Measurements from ENCODE around the gene CFAP57. TPM values are rescaled to one million over a fixed set of nuclear protein-coding genes. Genes with fewer than 3 reads are reported as not detected.

CFAP57 gene
- total and polyA plus RNA-seq, 2 of the 8 experiments (the other 6 are each of a cell fraction or from before 2014, with no cell fraction given) = 0.20 to 0.80 TPM

DNA sequence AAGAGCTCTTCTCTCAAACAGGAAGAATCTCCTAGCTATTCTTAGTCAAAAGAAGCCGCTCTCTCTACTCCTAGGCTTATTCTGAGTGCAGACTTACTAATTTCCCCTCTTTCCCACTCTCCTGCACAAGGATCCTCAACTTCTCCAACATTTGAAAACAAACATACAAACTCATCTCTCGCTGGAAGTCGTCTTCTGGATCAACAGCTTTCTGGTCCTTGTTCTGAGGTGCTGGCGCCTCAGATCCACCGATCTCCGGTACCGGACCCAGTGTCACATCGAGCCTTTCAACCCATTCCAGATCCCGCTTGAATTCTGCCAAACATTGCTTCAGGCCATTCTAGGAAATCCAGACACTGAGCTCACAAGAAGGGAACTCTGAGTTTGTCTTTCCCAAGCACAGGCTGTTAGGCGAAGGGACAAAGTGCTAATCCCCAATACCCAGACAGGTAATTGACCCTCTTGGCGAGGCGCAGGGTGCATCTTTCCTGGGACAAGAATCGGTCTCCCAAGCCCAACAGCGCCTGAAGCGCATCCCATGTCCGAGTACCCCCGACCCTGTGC, 736 bp upstream of the CFAP57 start (continued):
- TF ChIP-seq, protein P1, sequence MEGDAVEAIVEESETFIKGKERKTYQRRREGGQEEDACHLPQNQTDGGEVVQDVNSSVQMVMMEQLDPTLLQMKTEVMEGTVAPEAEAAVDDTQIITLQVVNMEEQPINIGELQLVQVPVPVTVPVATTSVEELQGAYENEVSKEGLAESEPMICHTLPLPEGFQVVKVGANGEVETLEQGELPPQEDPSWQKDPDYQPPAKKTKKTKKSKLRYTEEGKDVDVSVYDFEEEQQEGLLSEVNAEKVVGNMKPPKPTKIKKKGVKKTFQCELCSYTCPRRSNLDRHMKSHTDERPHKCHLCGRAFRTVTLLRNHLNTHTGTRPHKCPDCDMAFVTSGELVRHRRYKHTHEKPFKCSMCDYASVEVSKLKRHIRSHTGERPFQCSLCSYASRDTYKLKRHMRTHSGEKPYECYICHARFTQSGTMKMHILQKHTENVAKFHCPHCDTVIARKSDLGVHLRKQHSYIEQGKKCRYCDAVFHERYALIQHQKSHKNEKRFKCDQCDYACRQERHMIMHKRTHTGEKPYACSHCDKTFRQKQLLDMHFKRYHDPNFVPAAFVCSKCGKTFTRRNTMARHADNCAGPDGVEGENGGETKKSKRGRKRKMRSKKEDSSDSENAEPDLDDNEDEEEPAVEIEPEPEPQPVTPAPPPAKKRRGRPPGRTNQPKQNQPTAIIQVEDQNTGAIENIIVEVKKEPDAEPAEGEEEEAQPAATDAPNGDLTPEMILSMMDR (IDR thresholded peaks at IDR 0.05; ENCODE audit: control extremely low read depth in 1 of 3, insufficient read depth in 1 of 3, low read depth in 1 of 3, low read length in 3 of 3) = no peak
- TF ChIP-seq TAF7 (optimal IDR thresholded peaks at IDR 0.05; ENCODE audit: borderline replicate concordance, low read depth, low read length) (no peak), RXRA (IDR thresholded peaks at IDR 0.05; ENCODE audit: insufficient read depth, low read depth, low read length) (no peak), KDM5A (IDR thresholded peaks at IDR 0.05; ENCODE audit: low read length) (no peak), CEBPB (IDR thresholded peaks at IDR 0.05; ENCODE audit: low read depth, low read length) (no peak), NRF1 (IDR thresholded peaks at IDR 0.05; ENCODE audit: low read depth, low read length) (no peak), CBX5 (IDR thresholded peaks at IDR 0.05; ENCODE audit: low read depth, low read length) (no peak)

Measured in H1 (cell line).